ENCODE data around the gene ITGA11.

The ITGA11 gene

GRCh38 chr15:68300115-68300940, 131.6 kb downstream of the ITGA11 start:
- in situ Hi-C loops (cut with MboI; ENCODE audit: low sequenced_read_pairs): no loop called here

GRCh38 chr15:68299436-68299835, 132.5 kb downstream of the ITGA11 start:
- in situ Hi-C loops (cut with MboI; ENCODE audit: low sequenced_read_pairs): no loop called here

- in situ Hi-C loops (cut with MboI; ENCODE audit: low sequenced_read_pairs): no loop called here
These were observed 133.0 kb downstream of the ITGA11 start for GRCh38 chr15:68298882-68299381.

- in situ Hi-C loops (cut with MboI; ENCODE audit: low sequenced_read_pairs): no loop called here
These were observed 133.6 kb downstream of the ITGA11 start for GRCh38 chr15:68298336-68298735.

- in situ Hi-C loops (cut with MboI; ENCODE audit: low sequenced_read_pairs): no loop called here
These were observed 136.8 kb downstream of the ITGA11 start for GRCh38 chr15:68295014-68295805.

- in situ Hi-C loops (cut with MboI; ENCODE audit: low sequenced_read_pairs): no loop called here
These were observed 139.0 kb downstream of the ITGA11 start for GRCh38 chr15:68292967-68293366.

- in situ Hi-C loops (cut with MboI; ENCODE audit: low sequenced_read_pairs): no loop called here
These were observed 139.7 kb downstream of the ITGA11 start for GRCh38 chr15:68292157-68292781.

GRCh38 chr15:68290715-68291114, 141.2 kb downstream of the ITGA11 start:
- in situ Hi-C loops (cut with MboI; ENCODE audit: low sequenced_read_pairs): no loop called here

GRCh38 chr15:68289621-68290352, 142.2 kb downstream of the ITGA11 start:
- in situ Hi-C loops (cut with MboI; ENCODE audit: low sequenced_read_pairs): no loop called here

GRCh38 chr15:68289057-68289456, 142.9 kb downstream of the ITGA11 start:
- in situ Hi-C loops (cut with MboI; ENCODE audit: low sequenced_read_pairs): no loop called here

- in situ Hi-C loops (cut with MboI; ENCODE audit: low sequenced_read_pairs): no loop called here
These were observed 145.7 kb downstream of the ITGA11 start for GRCh38 chr15:68286256-68286655.

GRCh38 chr15:68285259-68285980, 146.5 kb downstream of the ITGA11 start:
- in situ Hi-C loops (cut with MboI; ENCODE audit: low sequenced_read_pairs): no loop called here

- in situ Hi-C loops (cut with MboI; ENCODE audit: low sequenced_read_pairs): no loop called here
These were observed 147.2 kb downstream of the ITGA11 start for GRCh38 chr15:68284616-68285258.

GRCh38 chr15:68283401-68283800, 148.6 kb downstream of the ITGA11 start:
- in situ Hi-C loops (cut with MboI; ENCODE audit: low sequenced_read_pairs): no loop called here

- in situ Hi-C loops (cut with MboI; ENCODE audit: low sequenced_read_pairs): no loop called here
These were observed 151.0 kb downstream of the ITGA11 start for GRCh38 chr15:68281008-68281407.

- in situ Hi-C loops (cut with MboI; ENCODE audit: low sequenced_read_pairs): no loop called here
These were observed 151.9 kb downstream of the ITGA11 start for GRCh38 chr15:68279779-68280753.

GRCh38 chr15:68278595-68279405, 153.2 kb downstream of the ITGA11 start:
- in situ Hi-C loops (cut with MboI; ENCODE audit: low sequenced_read_pairs): no loop called here

- in situ Hi-C loops (cut with MboI; ENCODE audit: low sequenced_read_pairs): no loop called here
These were observed 153.7 kb downstream of the ITGA11 start for GRCh38 chr15:68278345-68278594.
